ENCODE data around the gene RBM15B.
"Not testable (repeated sequence)": the region's sequence is repeated elsewhere in the genome, so short reads cannot be mapped to it uniquely, and the experiment has no call there.

Gene RBM15B, protein sequence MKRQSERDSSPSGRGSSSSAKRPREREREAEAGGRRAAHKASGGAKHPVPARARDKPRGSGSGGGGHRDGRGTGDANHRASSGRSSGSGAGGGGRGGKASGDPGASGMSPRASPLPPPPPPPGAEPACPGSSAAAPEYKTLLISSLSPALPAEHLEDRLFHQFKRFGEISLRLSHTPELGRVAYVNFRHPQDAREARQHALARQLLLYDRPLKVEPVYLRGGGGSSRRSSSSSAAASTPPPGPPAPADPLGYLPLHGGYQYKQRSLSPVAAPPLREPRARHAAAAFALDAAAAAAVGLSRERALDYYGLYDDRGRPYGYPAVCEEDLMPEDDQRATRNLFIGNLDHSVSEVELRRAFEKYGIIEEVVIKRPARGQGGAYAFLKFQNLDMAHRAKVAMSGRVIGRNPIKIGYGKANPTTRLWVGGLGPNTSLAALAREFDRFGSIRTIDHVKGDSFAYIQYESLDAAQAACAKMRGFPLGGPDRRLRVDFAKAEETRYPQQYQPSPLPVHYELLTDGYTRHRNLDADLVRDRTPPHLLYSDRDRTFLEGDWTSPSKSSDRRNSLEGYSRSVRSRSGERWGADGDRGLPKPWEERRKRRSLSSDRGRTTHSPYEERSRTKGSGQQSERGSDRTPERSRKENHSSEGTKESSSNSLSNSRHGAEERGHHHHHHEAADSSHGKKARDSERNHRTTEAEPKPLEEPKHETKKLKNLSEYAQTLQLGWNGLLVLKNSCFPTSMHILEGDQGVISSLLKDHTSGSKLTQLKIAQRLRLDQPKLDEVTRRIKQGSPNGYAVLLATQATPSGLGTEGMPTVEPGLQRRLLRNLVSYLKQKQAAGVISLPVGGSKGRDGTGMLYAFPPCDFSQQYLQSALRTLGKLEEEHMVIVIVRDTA

DNA sequence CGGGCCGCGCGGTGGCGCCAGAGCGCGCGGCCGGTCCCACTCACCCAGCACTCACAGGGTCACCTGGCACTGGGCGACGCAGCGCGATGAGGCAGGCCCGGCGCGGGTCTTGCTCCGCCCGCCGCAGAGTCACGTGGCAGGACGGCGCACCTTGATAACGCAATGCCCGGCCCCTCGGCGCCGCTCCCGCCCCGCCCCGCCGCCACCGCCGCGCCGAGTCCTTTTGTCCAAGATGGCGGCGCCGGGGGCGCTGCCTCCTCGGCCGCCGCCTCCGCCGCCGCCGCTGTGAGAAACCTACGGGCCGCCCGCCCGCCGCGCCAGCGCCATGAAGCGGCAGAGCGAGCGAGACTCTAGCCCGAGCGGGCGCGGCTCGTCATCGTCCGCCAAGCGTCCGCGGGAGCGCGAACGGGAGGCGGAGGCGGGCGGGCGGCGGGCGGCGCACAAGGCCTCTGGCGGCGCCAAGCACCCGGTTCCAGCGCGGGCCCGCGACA is at the start of gene RBM15B:
Gene RBM15B (plus strand): TSS at position 211 of the 491 bp plus-strand sequence. CDS start 115 bp downstream, at position 326.
- peak; percentile 97 to 98 for DNase-seq

DNA sequence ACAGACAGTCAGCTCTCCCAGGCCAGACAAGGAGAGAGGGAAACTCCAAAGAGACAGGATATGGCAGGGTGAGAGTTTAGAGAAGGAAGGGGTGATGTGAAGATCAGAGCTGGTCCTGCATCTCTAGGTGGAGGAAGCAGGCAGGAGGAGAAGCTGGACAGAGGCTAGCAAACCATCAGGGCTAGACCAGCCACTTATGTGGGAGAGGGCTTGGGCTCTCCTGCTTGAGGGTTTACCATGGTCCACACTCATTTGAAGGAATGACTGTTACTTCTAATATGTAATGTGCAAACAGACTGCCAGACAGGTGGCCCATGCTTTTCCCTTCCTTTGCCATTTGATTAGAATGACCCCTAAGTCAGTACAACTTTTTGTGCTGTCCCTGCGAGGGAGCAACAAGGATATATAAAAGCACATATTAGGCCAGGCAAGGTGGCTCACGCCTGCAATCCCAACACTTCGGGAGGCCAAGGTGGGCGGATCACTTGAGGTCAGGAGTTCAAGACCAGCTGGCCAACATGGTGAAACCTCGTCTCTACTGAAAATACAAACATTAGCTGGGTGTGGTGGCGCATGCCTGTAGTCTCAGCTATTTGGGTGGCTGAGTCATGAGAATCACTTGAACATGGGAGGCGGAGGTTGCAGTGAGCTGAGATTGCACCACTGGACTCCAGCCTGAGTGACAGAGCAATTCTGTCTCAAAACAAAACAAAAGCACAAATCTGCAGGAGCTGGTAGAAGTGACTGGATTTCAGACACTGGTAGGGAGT is 47.0 kb upstream of the RBM15B start:
- no peak for DNase-seq

DNA sequence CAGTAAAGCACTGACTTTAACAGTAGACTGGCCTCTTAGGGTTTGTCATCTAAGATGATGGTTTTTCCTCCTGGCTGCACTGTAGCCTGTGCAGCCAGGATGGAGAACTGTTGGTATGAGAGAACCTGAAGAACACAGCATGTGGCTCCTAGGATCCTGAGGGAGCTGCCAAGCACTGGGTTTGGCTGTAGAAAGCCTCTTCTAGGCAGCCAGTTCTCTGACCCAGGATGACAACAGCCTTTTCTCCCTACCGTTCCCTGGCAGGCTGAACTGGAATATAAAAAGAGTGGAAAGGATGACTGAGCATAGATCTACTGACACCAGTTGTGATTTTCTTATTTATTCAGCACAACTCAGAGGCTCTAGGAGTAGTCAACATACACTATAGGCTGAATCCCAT is 40.3 kb upstream of the RBM15B start:
- no peak for DNase-seq

DNA sequence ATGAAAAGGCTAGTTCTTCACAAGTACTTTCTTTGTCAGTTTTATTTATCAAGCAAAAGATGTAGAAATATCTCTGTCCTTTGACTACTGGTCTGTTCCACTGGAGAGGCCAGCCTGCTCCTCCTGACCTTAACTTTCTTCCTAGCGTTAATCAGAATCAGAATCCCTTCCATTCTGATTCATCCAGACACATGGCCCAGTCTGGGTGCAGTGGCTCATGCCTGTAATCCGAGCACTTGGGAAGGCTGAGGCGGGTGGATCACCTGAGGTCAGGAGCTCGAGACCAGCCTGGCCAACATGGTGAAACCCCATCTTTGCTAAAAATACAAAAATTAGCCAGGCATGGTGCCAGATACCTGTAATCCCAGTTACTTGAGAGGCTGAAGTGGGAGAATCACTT is 38.0 kb upstream of the RBM15B start:
- no peak for DNase-seq

GRCh38 chr3:51353691-51354090 is 37.4 kb upstream of the RBM15B start:
- DNase-seq: no peak

DNA sequence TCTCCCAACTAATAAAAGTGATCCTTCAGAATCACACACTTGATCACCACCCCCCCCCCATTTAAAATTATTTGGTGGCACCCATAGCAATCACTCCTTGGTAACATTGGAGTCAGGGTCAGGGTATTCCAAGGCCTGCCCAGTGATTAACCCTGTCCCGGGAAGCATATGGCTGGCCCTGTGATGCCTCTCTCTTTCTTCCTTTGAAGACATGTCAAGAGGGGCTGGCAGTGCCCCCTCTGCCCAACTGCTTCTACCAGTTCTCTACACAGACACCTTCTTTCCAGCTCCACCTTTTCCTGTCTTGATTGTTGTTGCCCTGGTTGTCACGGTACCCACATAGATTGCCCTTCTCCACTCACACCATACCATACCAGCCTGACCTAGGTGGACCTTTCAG is 36.9 kb upstream of the RBM15B start:
- no peak for DNase-seq

DNA sequence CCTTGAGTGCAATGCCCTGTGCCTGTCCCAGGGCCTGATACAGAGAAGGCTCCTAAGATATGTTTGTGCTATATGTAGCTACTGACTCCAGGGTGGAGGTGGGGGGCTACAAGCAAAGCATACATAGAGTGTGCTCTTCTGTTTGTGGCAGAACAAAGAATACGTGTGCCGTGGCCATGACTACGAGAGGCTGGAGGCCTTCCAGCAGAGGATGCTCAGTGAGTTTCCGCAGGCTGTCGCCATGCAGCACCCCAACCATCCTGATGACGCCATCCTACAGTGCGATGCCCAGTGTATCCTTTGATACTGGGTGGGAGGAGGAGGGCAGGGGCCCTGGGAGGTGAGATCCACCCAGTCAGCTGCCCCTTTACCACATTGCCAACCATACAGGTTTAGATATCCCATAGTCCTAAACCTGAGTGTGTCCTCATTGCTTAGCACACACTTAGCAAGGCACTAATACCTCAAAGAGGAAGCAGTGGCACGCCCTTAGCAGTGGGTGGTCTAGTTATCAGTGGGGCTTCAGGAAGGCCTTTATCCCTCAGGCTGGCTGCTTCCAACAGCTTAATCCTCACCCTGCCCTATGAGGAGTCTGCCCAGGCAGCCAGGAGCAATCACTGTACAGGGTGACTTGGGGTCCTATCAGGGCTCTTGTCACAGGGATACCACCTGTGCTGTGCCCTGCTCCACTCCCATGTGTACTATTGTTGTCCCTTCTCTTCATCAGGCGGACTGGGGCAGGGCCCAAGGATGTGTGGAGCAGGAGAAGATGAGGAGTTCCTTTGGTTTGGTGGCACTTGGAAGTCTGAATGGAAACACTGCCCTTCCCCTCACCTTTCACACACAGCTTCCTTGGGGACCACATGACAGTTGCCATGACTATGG is 36.1 kb upstream of the RBM15B start:
- DNase-seq: no peak

DNA sequence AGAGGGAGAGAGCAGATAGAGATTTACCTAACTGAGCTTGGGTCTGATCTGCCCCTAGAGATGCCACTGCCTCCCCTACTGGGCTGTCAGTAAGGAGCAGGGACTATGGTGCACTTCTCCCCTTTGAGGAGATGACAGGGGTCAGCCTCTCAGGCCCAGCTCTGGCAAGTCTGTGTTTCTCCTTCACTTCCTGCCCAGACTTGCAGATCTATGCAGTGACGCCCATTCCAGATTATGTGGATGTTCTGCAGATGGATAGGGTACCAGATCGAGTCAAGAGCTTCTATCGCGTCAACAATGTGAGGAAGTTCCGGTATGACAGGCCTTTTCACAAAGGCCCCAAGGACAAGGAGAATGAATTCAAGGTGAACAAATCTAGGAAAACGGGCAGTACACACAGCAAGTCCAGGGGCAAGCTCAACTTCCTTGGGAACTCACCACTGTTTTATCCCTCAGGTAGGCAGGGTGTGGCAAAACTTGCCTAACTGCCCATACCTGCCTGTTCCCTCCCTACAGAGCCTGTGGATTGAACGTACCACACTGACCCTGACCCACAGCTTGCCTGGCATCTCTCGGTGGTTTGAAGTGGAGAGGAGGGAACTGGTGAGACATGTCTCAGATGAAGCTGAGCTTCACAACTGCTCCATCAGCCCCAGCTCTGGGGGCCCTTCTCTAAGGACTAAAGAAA is 35.0 kb upstream of the RBM15B start:
- no peak for DNase-seq

DNA sequence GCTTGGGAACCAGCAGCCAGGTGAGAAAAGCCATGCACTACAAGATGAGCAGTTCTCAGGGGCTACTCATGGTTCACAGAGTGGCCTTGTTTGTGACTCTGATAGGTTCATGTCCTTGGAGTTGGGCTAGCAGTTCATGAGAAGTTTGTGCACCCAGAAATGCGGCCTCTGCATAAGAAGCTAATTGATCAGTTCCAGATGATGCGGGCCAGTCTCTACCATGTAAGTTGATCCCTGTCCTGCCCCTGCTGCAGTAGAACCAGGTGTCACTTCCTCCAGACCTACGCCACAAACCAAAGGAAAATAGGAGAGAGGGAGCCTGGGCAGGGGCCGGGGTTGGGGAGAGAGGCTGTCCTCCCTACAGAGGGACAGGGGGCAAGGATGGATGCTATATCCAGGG is 33.2 kb upstream of the RBM15B start:
- DNase-seq: no peak

- DNase-seq: no peak
Measured at GRCh38 chr3:51358981-51359380, 32.1 kb upstream of the RBM15B start.

DNA sequence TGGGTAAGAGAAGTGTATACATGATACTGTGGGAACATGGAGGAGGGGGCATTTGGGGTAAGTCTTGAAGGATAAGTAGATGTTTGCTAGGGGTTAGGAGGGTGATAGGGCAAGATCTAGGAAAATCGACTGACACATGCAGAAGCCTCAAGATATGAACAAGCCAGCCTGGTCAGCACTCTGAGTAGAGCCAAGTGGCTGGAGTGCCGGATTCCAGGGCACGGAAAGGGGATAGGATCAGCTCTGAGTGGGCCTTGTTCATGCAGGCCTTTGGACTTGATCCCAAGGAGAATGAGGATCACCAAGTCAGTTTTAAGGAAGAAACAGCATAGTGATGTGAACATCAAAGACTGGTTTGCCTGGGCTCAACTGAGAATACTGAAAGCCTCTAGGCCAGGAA is 30.3 kb upstream of the RBM15B start:
- DNase-seq: no peak

- no peak for DNase-seq
Measured at GRCh38 chr3:51361746-51362145, 29.3 kb upstream of the RBM15B start.

DNA sequence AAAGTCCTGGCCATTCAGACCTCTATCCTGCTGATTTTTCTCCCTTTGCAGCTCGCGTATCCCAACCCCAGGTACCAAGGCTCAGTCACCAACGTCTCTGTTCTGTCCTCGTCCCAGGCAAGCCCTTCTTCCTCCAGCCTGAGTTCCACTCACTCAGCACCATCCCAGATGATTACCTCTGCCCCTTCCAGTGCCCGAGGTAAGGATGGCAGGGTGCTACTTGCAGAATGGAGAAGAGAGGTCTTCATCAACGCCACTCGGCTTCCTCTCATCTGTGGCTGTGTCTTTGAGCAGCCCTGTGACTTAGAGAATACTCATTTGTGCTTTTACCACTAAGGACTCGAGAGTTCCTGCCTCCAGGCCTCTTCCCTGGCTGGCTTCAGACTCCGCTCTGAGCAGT is 28.6 kb upstream of the RBM15B start:
- DNase-seq: no peak

DNA sequence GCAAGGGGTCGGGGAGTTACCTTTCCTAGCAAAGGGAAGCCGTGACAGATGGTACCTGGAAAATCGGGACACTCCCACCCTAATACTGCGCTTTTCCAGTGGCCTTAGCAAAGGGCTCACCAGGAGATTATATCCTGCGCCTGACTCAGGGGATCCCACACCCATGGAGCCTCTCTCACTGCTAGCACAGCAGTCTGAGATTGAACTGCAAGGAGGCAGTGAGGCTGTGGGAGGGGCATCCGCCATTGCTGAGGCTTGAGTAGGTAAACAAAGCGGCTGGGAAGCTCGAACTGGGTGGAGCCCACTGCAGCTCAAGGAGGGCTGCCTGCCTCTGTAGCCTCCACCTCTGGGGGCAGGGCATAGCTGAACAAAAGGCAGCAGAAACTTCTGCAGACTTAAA is 22.8 kb upstream of the RBM15B start:
- DNase-seq: not testable (repeated sequence)

GRCh38 chr3:51371943-51372557 is 19.0 kb upstream of the RBM15B start:
- peak; percentile 56 to 63 for DNase-seq

DNA sequence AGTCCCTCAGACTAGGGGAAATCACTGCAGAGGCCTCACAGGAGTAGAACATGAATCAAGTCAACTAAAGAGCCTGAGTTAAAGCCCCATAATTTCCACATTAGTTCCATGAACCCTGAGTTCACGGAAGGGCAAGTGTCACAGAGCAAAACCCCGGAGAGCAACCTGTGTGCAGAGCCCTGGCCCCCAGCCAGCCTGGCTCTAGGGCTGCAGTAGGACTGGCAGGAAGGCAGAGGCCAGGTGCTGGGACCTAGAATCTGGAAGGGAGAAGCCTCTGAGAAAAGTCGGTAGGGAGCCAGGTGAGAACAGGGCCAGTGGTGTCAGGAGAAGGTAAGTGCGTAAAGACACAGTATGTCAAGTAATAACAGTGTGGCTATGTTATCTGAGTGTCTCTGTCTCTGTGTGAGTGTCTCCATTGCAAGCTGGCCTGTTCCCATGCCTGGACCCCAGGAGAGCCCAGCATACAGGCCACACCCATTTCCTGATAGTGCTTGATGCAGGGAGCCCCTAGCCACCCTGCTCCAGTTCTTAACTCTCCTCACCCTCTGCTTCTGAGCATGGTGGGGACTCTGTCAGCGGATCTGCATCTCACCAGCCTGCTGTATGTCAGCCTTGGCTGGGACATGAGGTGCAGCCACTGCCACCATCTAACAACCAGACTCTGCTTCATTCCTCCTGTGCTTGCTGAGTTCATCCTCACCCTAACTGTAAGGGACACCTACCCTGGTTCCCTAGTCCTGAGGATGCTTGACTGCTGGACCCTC is 17.2 kb upstream of the RBM15B start:
- no peak for DNase-seq

DNA sequence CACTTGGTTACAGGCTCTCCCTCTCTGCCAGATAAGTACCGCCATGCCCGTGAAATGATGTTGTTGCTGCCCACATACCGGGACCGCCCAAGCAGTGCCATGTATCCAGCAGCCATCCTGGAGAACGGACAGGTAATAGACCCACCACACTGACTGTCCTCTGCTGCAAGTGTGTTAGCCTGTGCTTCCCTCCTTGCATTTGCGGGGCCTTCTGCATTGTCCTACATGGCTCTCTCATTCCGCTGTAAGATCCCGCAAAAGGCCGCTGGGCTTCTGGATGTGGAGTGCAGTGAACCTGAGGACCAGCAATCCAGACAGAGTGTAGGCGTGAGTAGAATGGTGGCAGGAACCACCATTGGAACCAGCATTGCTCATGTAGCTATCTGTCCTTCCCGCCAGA is 16.6 kb upstream of the RBM15B start:
- no peak for DNase-seq

DNA sequence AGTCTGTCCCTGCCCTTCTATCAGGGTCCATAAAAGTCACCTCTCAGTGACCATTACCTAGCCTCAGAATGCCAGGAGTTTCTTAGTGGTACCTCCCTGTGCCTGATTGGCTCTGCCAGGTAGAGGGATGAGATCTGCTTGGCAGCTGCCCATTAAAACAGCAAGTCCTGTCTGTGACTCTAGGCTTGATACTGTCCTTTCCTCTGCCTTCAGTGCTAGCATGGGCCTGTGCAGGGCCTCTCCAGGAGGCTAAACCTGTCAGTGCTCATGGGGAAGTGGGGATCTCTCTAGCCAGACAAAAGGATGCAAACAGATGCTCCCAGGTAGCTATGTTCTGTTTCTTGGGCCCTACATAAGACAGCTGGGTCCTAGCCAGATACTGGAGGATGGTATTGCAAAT is 15.9 kb upstream of the RBM15B start:
- DNase-seq: no peak

- DNase-seq: no peak
Measured at GRCh38 chr3:51375571-51375970, 15.5 kb upstream of the RBM15B start.

- no peak for DNase-seq
Measured at GRCh38 chr3:51378065-51378464, 13.0 kb upstream of the RBM15B start.
